Heart left ventricle (tissue), 13 donors: ENCODE data around the gene PEMT.

ENCODE experiments used
- CTCF ChIP-seq, 12 donors: fragments of 200-600 bp; sonication (generic) in 4 of 12; IDR thresholded peaks; one replicate each; pipeline versions ENCODE4 v1.5.0 to v1.8.0; 2018 to 2022; ENCODE audit warnings: antibody characterized with exemption in 12 of 12, mild to moderate bottlenecking in 5 of 12
- POLR2A ChIP-seq, 2 donors: fragments of 450-650 bp; IDR thresholded peaks; one replicate each; pipeline ENCODE4 v1.6.1; 2017; ENCODE audit warnings: antibody characterized with exemption in 2 of 2, mild to moderate bottlenecking in 2 of 2, moderate library complexity in 2 of 2
- donor health status: ischemic (EF 13 %, LVEDD 7.1; RV severe dilation, severe dysfunction).
- donor health status: DM: no; HTN: yes; CAD: no.
- donor health status: DM: no; HTN: no; CAD: no.
- donor health status: ischemic (EF 25% LVEDD 6.9; RV normal size, moderate dysfunction).
- donor health status: ischemic (EF 25% LVEDD 5.7; RV mildly dilated, moderate dysfunction).
- donor health status: ischemic (EF 35%, LVEDD 5.7; RV mildly dilated, moderate dysfunction).
- donor health status: nonischemic (EF 11% LVEDD 7.7; RV severe dilation, severe dysfunction).
- donor health status: DM: yes; HTN: yes; CAD: no.
- donor health status: PGD.
- donor health status: ischemic (EF 29% LVEDD 5.4; RV normal size, mild dysfunction).
- donor health status: nonischemic (EF 23%, LVEDD 6.1; RV moderate dilation, normal function).

GRCh38 chr17:17609121-17609520 lies 17.6 kb upstream of the PEMT start:
- TF ChIP-seq POLR2A (IDR thresholded peaks at IDR 0.05) (no peak), CTCF (IDR thresholded peaks at IDR 0.05) (no peak)
